HepG2 (cell line): Measurements from ENCODE around the gene NOXA1. TPM values are rescaled to one million over a fixed set of nuclear protein-coding genes. Genes with fewer than 3 reads are reported as not detected.

Source experiments
- CSRNP1 ChIP-seq: sonication (generic); formaldehyde crosslinking; IDR thresholded peaks from 2 replicates; pipeline ENCODE4 v1.8.1; 2023; ENCODE audit warnings: mild to moderate bottlenecking, missing genetic modification reagents
- NFE2L1 ChIP-seq: sonication (generic); formaldehyde crosslinking; IDR thresholded peaks from 2 replicates; pipeline ENCODE4 v1.4.0; 2020; ENCODE audit warnings: missing genetic modification reagents, mild to moderate bottlenecking, borderline replicate concordance
- PAXIP1 ChIP-seq: sonication (generic); formaldehyde crosslinking; conservative IDR thresholded peaks from 2 replicates; pipeline ENCODE4 v1.4.0; 2020; ENCODE audit warnings: mild to moderate bottlenecking, missing genetic modification reagents, moderate library complexity
- ZFP91 ChIP-seq: sonication (generic); formaldehyde crosslinking; IDR thresholded peaks from 2 replicates; pipeline ENCODE4 v1.9.0; 2022; ENCODE audit warnings: missing genetic modification reagents, mild to moderate bottlenecking, borderline replicate concordance
- ZNF335 ChIP-seq: sonication (generic); formaldehyde crosslinking; IDR thresholded peaks from 2 replicates; pipeline ENCODE4 v1.4.0; 2020; ENCODE audit warnings: missing genetic modification reagents
- ZNF407 ChIP-seq: sonication (generic); formaldehyde crosslinking; IDR thresholded peaks from one replicate; pipeline ENCODE4 v1.5.1; 2020; ENCODE audit warnings: mild to moderate bottlenecking, missing genetic modification reagents; ENCODE audit errors: not compliant biosample characterization
- ZNF501 ChIP-seq: sonication (generic); formaldehyde crosslinking; IDR thresholded peaks from 2 replicates; pipeline ENCODE4 v1.5.1; 2020; ENCODE audit warnings: mild to moderate bottlenecking, moderate library complexity, missing genetic modification reagents
- ZNF777 ChIP-seq: sonication (generic); formaldehyde crosslinking; IDR thresholded peaks from 2 replicates; pipeline ENCODE4 v1.4.0; 2020; ENCODE audit warnings: missing genetic modification reagents
- ZNF792 ChIP-seq: IDR thresholded peaks from 2 replicates; pipeline ENCODE4 v1.6.1; 2016
- ZSCAN31 ChIP-seq: sonication (generic); formaldehyde crosslinking; IDR thresholded peaks from 2 replicates; pipeline ENCODE4 v1.5.0; 2020; ENCODE audit warnings: low read depth, mild to moderate bottlenecking, missing genetic modification reagents
- polyA plus RNA-seq, 8 experiments: library from polyadenylated mRNA; depleted of rRNA in 3 of 8; stranded (reverse) in 7 of 8; unstranded in 1 of 8; fragments of >200 nt; fragmentation: Illumina TruSeq in 4 of 8; extraction: Trizol in 4 of 8; gene quantifications; 2 replicates each; pipeline versions ENCODE4 v1.2.1 to v1.2.3, GENCODE V29; 2011 to 2016; ENCODE audit warnings: low read depth in 4 of 8, missing spikeins in 1 of 8, mixed read lengths in 1 of 8; ENCODE audit not compliant: insufficient read depth in 1 of 8
- total RNA-seq, 5 experiments: library from RNA; depleted of rRNA; stranded (reverse); fragments of >200 nt; fragmentation: Illumina TruSeq; extraction: Trizol; gene quantifications; 2 replicates each; pipeline ENCODE4 v1.2.3, GENCODE V29; 2016; ENCODE audit warnings: low read depth in 1 of 5

The NOXA1 gene
- total and polyA plus RNA-seq, 2 of the 13 experiments (the other 11 are each of a cell fraction or from before 2014, with no cell fraction given) = 0.78 to 1.2 TPM

- peak; percentile 71; the same call in 1 of the 2 replicates for TF ChIP-seq ZFP91 (CRISPR knock-in tag)
- 0 out of 2 replicates have a peak, but pooled peaks have one; percentile 53 for TF ChIP-seq ZNF335 (CRISPR knock-in tag)
- TF ChIP-seq ZNF501 = peak; percentile 85
- TF ChIP-seq ZNF792 (CRISPR knock-in tag) = peak; percentile 67; the same call in 1 of the 2 replicates
- no peak for TF ChIP-seq NFE2L1 (CRISPR knock-in tag)
- peak; percentile 94 for TF ChIP-seq PAXIP1 (CRISPR knock-in tag)
- 0 out of 2 replicates have a peak, but pooled peaks have one; percentile 54 for TF ChIP-seq CSRNP1 (CRISPR knock-in tag)
- peak; percentile 27 for TF ChIP-seq ZNF407 (CRISPR knock-in tag)
- TF ChIP-seq ZNF777 (CRISPR knock-in tag) = peak; percentile 63; the same call in 1 of the 2 replicates
- TF ChIP-seq ZSCAN31 (CRISPR knock-in tag) = no peak
Measured at GRCh38 chr9:137462986-137463930, 40.1 kb downstream of the NOXA1 start (continued).
